Lower leg skin (tissue), 3 donors: ENCODE measurements around the gene TNS3.

Experiments used
- CTCF ChIP-seq, 3 donors: fragments of 450-650 bp; IDR thresholded peaks; one replicate each; pipeline ENCODE4 v1.5.1; 2016; ENCODE audit warnings: antibody characterized with exemption in 3 of 3, mild to moderate bottlenecking in 3 of 3, moderate library complexity in 2 of 3
- POLR2A ChIP-seq, 2 donors: fragments of 450-650 bp; IDR thresholded peaks; one replicate each; pipeline ENCODE4 v1.6.1; 2016 to 2017; ENCODE audit warnings: antibody characterized with exemption in 2 of 2, mild to moderate bottlenecking in 1 of 2, moderate library complexity in 1 of 2

GRCh38 chr7:47538846-47539311, 43.0 kb downstream of the TNS3 start:
- no peak for TF ChIP-seq CTCF (IDR thresholded peaks at IDR 0.05)
- TF ChIP-seq POLR2A (IDR thresholded peaks at IDR 0.05) = no peak
